K562 (cell line): Measurements from ENCODE around the gene RPL36AL. TPM values are rescaled to one million over a fixed set of nuclear protein-coding genes. Genes with fewer than 3 reads are reported as not detected.

Source experiments
- ARNT ChIP-seq, 2 experiments: fragments of 450-650 bp; IDR thresholded peaks; 2 replicates each; pipeline ENCODE4 v1.6.1; 2016; ENCODE audit warnings: mild to moderate bottlenecking in 1 of 2
- CBX3 ChIP-seq, 2 experiments: IDR thresholded peaks; 1 replicate in 1 of 2; 2 replicates in 1 of 2; pipeline ENCODE4 v1.6.1; 2012; ENCODE audit warnings: inconsistent platforms in 2 of 2, low read length in 2 of 2, borderline replicate concordance in 1 of 2, control low read depth in 1 of 2
- CHD2 ChIP-seq: IDR thresholded peaks from 2 replicates; pipeline ENCODE4 v1.6.1; 2011; ENCODE audit warnings: low read depth, low read length
- DDX20 ChIP-seq: fragments of 450-650 bp; IDR thresholded peaks from 2 replicates; pipeline ENCODE4 v1.6.1; 2016; ENCODE audit warnings: missing genetic modification characterization, low read depth, mild to moderate bottlenecking, missing compliant biosample characterization, moderate library complexity
- FOXA3 ChIP-seq, 2 experiments: fragments of 450-650 bp in 1 of 2; sonication (generic) in 1 of 2; formaldehyde crosslinking; IDR thresholded peaks in 1 of 2; conservative IDR thresholded peaks in 1 of 2; 2 replicates each; pipeline versions ENCODE4 v1.4.0 to v1.8.0; 2020 to 2022; ENCODE audit warnings: mild to moderate bottlenecking in 2 of 2, missing genetic modification reagents in 1 of 2
- HDAC6 ChIP-seq: IDR thresholded peaks from 2 replicates; pipeline ENCODE4 v1.6.1; 2012; ENCODE audit warnings: low read depth, mild to moderate bottlenecking, control low read depth, inconsistent platforms, low read length, moderate library complexity
- HMGN3 ChIP-seq: IDR thresholded peaks from 2 replicates; pipeline ENCODE4 v1.6.1; 2011; ENCODE audit warnings: borderline replicate concordance, low read depth, mild to moderate bottlenecking, mixed read lengths, low read length; ENCODE audit not compliant: insufficient read length; ENCODE audit errors: extremely low read depth
- MTA3 ChIP-seq: fragments of 450-650 bp; formaldehyde crosslinking; IDR thresholded peaks from 2 replicates; pipeline ENCODE4 v1.6.1; 2017; ENCODE audit warnings: mild to moderate bottlenecking, borderline replicate concordance
- MYC ChIP-seq, 2 experiments: fragments of 250-450 bp in 1 of 2; sonication (Bioruptor Pico) in 1 of 2; IDR thresholded peaks; 2 replicates each; pipeline versions ENCODE4 v1.5.1 to v1.6.1; 2012 to 2021; ENCODE audit warnings: low read depth in 2 of 2, borderline replicate concordance in 1 of 2, improper control_type of control experiment in 1 of 2, low read length in 1 of 2, mild to moderate bottlenecking in 1 of 2, moderate library complexity in 1 of 2
- NR2C2 ChIP-seq, 2 experiments: fragments of 200-800 bp in 1 of 2; sonication (Bioruptor generic) in 1 of 2; sonication (generic) in 1 of 2; formaldehyde crosslinking in 1 of 2; IDR thresholded peaks; 2 replicates each; pipeline versions ENCODE4 v1.6.1 to v1.8.0; 2016 to 2022; ENCODE audit warnings: mild to moderate bottlenecking in 1 of 2, missing compliant biosample characterization in 1 of 2, missing genetic modification characterization in 1 of 2, missing genetic modification reagents in 1 of 2
- RBFOX2 ChIP-seq: fragments of 200-400 bp; formaldehyde crosslinking; IDR thresholded peaks from 2 replicates; pipeline ENCODE4 v1.6.1; 2017; ENCODE audit warnings: low read depth, mild to moderate bottlenecking, low read length, moderate library complexity
- SAFB2 ChIP-seq: fragments of 200-400 bp; formaldehyde crosslinking; IDR thresholded peaks from 2 replicates; pipeline ENCODE4 v1.6.1; 2018; ENCODE audit warnings: borderline replicate concordance, low read length, low read depth, moderate library complexity; ENCODE audit not compliant: severe bottlenecking
- TAF15 ChIP-seq: fragments of 200-400 bp; formaldehyde crosslinking; IDR thresholded peaks from 2 replicates; pipeline ENCODE4 v1.6.1; 2017; ENCODE audit warnings: mild to moderate bottlenecking, low read depth, low read length, moderate library complexity
- U2AF1 ChIP-seq: fragments of 200-400 bp; formaldehyde crosslinking; optimal IDR thresholded peaks from 2 replicates; pipeline ENCODE3; 2017; ENCODE audit warnings: mild to moderate bottlenecking, low read depth, low read length, moderate library complexity
- YBX1 ChIP-seq: fragments of 450-650 bp; IDR thresholded peaks from 2 replicates; pipeline ENCODE4 v1.7.1; 2016; ENCODE audit warnings: mild to moderate bottlenecking
- ZBTB11 ChIP-seq, 3 experiments: fragments of 200-800 bp in 1 of 3; fragments of 250-450 bp in 1 of 3; fragments of 450-650 bp in 1 of 3; sonication (Bioruptor Pico) in 1 of 3; sonication (Bioruptor generic) in 1 of 3; formaldehyde crosslinking in 1 of 3; IDR thresholded peaks; 2 replicates each; pipeline versions ENCODE4 v1.6.1 to v1.8.0; 2016 to 2022; ENCODE audit warnings: mild to moderate bottlenecking in 2 of 3, missing genetic modification characterization in 2 of 3, missing compliant biosample characterization in 1 of 3, moderate library complexity in 1 of 3
- ZFP36 ChIP-seq: fragments of 150-350 bp; IDR thresholded peaks from 2 replicates; pipeline ENCODE4 v1.6.1; 2018; ENCODE audit warnings: low read length, low read depth; ENCODE audit not compliant: partially characterized antibody
- ZNF639 ChIP-seq, 2 experiments: fragments of 200-800 bp in 1 of 2; sonication (Bioruptor generic) in 1 of 2; sonication (generic) in 1 of 2; formaldehyde crosslinking in 1 of 2; IDR thresholded peaks in 1 of 2; conservative IDR thresholded peaks in 1 of 2; 2 replicates each; pipeline versions ENCODE4 v1.5.0 to v1.6.1; 2016 to 2020; ENCODE audit warnings: missing compliant biosample characterization in 1 of 2, missing genetic modification characterization in 1 of 2, missing genetic modification reagents in 1 of 2
- polyA plus RNA-seq, 8 experiments: library from polyadenylated mRNA; depleted of rRNA in 4 of 8; stranded (reverse) in 5 of 8; unstranded in 3 of 8; fragments of >200 nt; fragmentation: Nextera tagmentation in 2 of 8; fragmentation: Illumina TruSeq in 1 of 8; extraction: Ambion mirVana in 2 of 8; extraction: Trizol in 1 of 8; gene quantifications; 2 replicates each; pipeline versions ENCODE4 v1.2.1 to v1.2.3, GENCODE V29; 2011 to 2014; ENCODE audit warnings: inconsistent platforms in 1 of 8, missing spikeins in 1 of 8
- total RNA-seq, 7 experiments: library from RNA; depleted of rRNA in 6 of 7; stranded (reverse); fragments of >200 nt in 6 of 7; fragmentation: Illumina TruSeq in 2 of 7; extraction: Trizol in 2 of 7; gene quantifications; 2 replicates each; pipeline versions ENCODE4 v1.2.1 to v1.2.3, GENCODE V29; 2011 to 2021; ENCODE audit warnings: low replicate concordance in 1 of 7

RPL36AL gene
- total and polyA plus RNA-seq, 9 of the 15 experiments (the other 6 are each of a cell fraction or from before 2014, with no cell fraction given) = 146 to 674 (median 360) TPM

- TF ChIP-seq CBX3 (IDR thresholded peaks at IDR 0.05; ENCODE audit: borderline replicate concordance in 1 of 2, low read length in 2 of 2) = peak in 1 of 2 experiments; percentile 69; a peak in 2 of 3 replicates
- TF ChIP-seq YBX1 = no peak
- no peak for TF ChIP-seq ZFP36
- no peak for TF ChIP-seq DDX20 (tag)
- TF ChIP-seq CHD2 = no peak
- no peak for TF ChIP-seq FOXA3 (CRISPR knock-in tag; conservative IDR thresholded peaks at IDR 0.05 in 1 of 2, IDR thresholded peaks at IDR 0.05 in 1 of 2)
- no peak for TF ChIP-seq MTA3
- no peak for TF ChIP-seq SAFB2
- TF ChIP-seq NR2C2 (CRISPR knock-in tag; IDR thresholded peaks at IDR 0.05) = no peak
- TF ChIP-seq NR2C2 (tag; IDR thresholded peaks at IDR 0.05) = peak; percentile 58; the same call in 1 of the 2 replicates
- TF ChIP-seq RBFOX2 = no peak
- TF ChIP-seq HMGN3 = no peak
- TF ChIP-seq TAF15 = no peak
- peak in 1 of 2 experiments; percentile 48; a peak in 1 of 4 replicates for TF ChIP-seq ZNF639 (CRISPR knock-in tag; conservative IDR thresholded peaks at IDR 0.05 in 1 of 2, IDR thresholded peaks at IDR 0.05 in 1 of 2)
- 0 out of 2 replicates have a peak, but pooled peaks have one; percentile 8 for TF ChIP-seq MYC (IDR thresholded peaks at IDR 0.05; ENCODE audit: low read depth, low read length)
- TF ChIP-seq MYC (CRISPR knock-in tag; IDR thresholded peaks at IDR 0.05; ENCODE audit: borderline replicate concordance, low read depth) = no peak
- no peak for TF ChIP-seq U2AF1
- TF ChIP-seq ARNT (IDR thresholded peaks at IDR 0.05) = peak in 1 of 2 experiments; percentile 70; a peak in 1 of 4 replicates
- TF ChIP-seq ZBTB11 (CRISPR knock-in tag; IDR thresholded peaks at IDR 0.05) = no peak
- no peak for TF ChIP-seq HDAC6
These were observed 33.6 kb downstream of the RPL36AL start (continued) for GRCh38 chr14:49586673-49587460.
